K562 (cell line): Measurements from ENCODE around the gene SND1. TPM values are rescaled to one million over a fixed set of nuclear protein-coding genes. Genes with fewer than 3 reads are reported as not detected.

Source experiments
- ARID4B ChIP-seq: sonication (generic); formaldehyde crosslinking; IDR thresholded peaks from 2 replicates; pipeline ENCODE4 v1.8.0; 2022; ENCODE audit warnings: mild to moderate bottlenecking, missing genetic modification reagents
- BRF1 ChIP-seq: IDR thresholded peaks from 3 replicates; pipeline ENCODE4 v1.6.1; 2011; ENCODE audit warnings: borderline replicate concordance, mild to moderate bottlenecking; ENCODE audit not compliant: insufficient read length; ENCODE audit errors: extremely low read depth
- CBFA2T2 ChIP-seq: fragments of 450-650 bp; conservative IDR thresholded peaks from 2 replicates; pipeline ENCODE4 v1.6.1; 2017; ENCODE audit warnings: mild to moderate bottlenecking
- CBFA2T3 ChIP-seq: fragments of 450-650 bp; IDR thresholded peaks from 2 replicates; pipeline ENCODE4 v1.6.1; 2017
- EWSR1 ChIP-seq: fragments of 450-650 bp; IDR thresholded peaks from 2 replicates; pipeline ENCODE4 v1.6.1; 2018; ENCODE audit warnings: borderline replicate concordance, mild to moderate bottlenecking, low read depth, moderate library complexity; ENCODE audit not compliant: partially characterized antibody
- HDAC1 ChIP-seq, 2 experiments: fragments of 450-650 bp; IDR thresholded peaks; 2 replicates each; pipeline ENCODE4 v1.6.1; 2016 to 2017; ENCODE audit warnings: inconsistent platforms in 1 of 2, mild to moderate bottlenecking in 1 of 2, moderate library complexity in 1 of 2
- ID3 ChIP-seq, 2 experiments: fragments of 250-450 bp in 1 of 2; fragments of 450-650 bp in 1 of 2; sonication (Bioruptor Pico) in 1 of 2; IDR thresholded peaks; 2 replicates each; pipeline versions ENCODE4 v1.6.1 to v1.8.0; 2016 to 2021; ENCODE audit warnings: mild to moderate bottlenecking in 2 of 2, moderate library complexity in 2 of 2, missing compliant biosample characterization in 1 of 2, missing genetic modification characterization in 1 of 2
- polyA plus RNA-seq, 8 experiments: library from polyadenylated mRNA; depleted of rRNA in 4 of 8; stranded (reverse) in 5 of 8; unstranded in 3 of 8; fragments of >200 nt; fragmentation: Nextera tagmentation in 2 of 8; fragmentation: Illumina TruSeq in 1 of 8; extraction: Ambion mirVana in 2 of 8; extraction: Trizol in 1 of 8; gene quantifications; 2 replicates each; pipeline versions ENCODE4 v1.2.1 to v1.2.3, GENCODE V29; 2011 to 2014; ENCODE audit warnings: inconsistent platforms in 1 of 8, missing spikeins in 1 of 8
- total RNA-seq, 7 experiments: library from RNA; depleted of rRNA in 6 of 7; stranded (reverse); fragments of >200 nt in 6 of 7; fragmentation: Illumina TruSeq in 2 of 7; extraction: Trizol in 2 of 7; gene quantifications; 2 replicates each; pipeline versions ENCODE4 v1.2.1 to v1.2.3, GENCODE V29; 2011 to 2021; ENCODE audit warnings: low replicate concordance in 1 of 7

Gene SND1
- total and polyA plus RNA-seq, 9 of the 15 experiments (the other 6 are each of a cell fraction or from before 2014, with no cell fraction given), result 46.5 to 307 (median 191) TPM

DNA sequence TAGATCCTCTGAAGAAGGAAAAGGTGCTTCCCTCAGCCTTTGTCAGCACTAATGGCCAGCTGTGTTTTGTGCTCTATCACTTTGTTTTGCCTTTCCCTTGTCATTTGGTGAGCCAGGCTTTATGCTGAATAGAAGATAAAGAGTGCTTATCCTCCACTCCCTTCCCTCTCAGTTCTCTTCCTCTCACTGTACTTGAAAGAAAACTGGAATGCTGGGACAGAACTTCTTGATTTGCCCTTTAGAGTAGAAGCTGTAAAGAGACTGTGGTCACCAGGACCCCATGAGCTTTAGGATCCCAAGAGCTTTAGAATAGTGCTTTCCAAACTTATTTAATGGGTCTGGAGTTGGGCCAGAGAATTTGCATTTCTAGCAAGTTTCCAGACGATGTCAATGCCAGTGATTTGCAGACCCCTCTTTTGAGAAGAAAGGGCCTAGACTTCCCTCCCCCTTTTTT lies 297.8 kb downstream of the SND1 start (continued):
- TF ChIP-seq HDAC1 (IDR thresholded peaks at IDR 0.05) (0 out of 4 replicates have a peak, but pooled peaks of 1 of the 2 experiments have one; percentile 19), ARID4B (CRISPR knock-in tag) (no peak), ID3 (CRISPR knock-in tag; IDR thresholded peaks at IDR 0.05) (no peak), ID3 (tag; IDR thresholded peaks at IDR 0.05) (no peak), CBFA2T3 (peak; percentile 71), CBFA2T2 (peak; percentile 52; the same call in 1 of the 2 replicates), EWSR1 (no peak), BRF1 (no peak)
